A549 treated with CpdA at 1 μM for 4 hours (cell line): ENCODE measurements around the gene DEFB128. TPM values are rescaled to one million over a fixed set of nuclear protein-coding genes. Genes with fewer than 3 reads are reported as not detected.

Source experiments
- total RNA-seq: library from RNA; stranded (reverse); fragments of 200-300 nt; extraction: Qiagen RNA extraction; gene quantifications from 5 replicates; pipeline ENCODE4 v1.2.3, GENCODE V29; 2022; ENCODE audit warnings: low read depth

Gene DEFB128
- not detected in 5 replicates for total RNA-seq

DNA sequence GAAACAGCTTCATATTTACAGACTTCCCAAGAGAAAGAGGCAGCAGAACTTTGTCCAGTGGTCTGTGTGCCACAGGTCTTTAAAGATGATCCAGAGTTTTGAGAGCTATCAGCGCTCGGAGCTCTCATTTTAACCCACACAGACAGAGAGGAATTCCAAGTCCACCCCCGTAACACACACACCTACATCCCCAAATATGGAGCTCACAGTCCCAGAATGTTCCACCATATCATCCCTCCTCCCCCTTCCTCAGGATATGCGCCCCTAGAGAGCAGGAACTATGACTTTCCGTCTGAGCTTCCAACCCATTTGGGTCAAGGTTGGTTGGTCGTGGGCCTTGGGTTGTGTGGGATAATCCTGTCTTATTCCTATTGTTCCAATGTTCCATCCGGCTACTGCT is at the start of gene DEFB128:
Gene DEFB128, minus strand, starts transcription at position 101 of the 400 bp plus-strand sequence. Its CDS starts 88 bp downstream, at position 13.

DNA sequence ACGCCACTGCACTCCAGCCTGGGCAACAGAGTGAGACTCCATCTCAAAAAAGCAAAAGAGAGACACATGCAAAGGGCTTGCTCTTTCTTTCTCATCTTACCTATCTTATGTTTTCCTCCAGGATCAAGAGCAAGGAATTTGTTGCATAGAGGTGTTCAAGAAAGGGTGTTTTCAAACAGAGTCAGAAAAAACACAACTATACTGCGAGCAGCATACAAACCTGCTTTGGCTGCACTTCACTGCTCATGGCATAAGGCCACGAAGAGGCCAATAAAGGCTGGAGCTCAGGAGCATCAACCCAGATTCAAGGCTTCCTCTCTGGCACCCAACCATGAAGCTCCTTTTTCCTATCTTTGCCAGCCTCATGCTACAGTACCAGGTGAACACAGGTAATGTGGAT is 37.4 kb upstream of the DEFB128 start, which contains the start of gene DEFB129:
Gene DEFB129, plus strand, starts transcription at position 301 of the 400 bp plus-strand sequence. Its CDS starts 31 bp downstream, at position 332.

DNA sequence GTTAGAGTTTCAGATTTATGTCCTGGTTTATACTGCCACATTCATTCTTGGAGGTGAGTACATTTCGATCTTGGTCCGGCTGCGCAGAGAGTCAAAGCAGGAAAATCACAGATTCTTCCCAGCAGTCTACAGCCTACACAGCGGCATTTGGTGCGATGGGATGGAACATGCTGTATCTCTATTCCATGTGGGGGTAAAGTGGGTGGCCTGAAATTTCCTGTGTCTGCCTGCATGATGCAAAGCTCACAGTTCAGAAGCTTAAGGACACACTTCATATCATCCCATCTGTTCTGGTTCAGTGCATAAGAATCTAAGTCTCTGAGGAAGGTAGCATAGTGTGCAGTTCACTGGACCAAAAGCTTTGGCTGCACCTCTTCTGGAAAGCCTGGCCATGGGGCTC is 32.4 kb downstream of the DEFB128 start, which contains the start of gene DEFB127:
Gene DEFB127, plus strand, starts transcription at position 301 of the 400 bp plus-strand sequence. Its CDS starts 91 bp downstream, at position 392.

DNA sequence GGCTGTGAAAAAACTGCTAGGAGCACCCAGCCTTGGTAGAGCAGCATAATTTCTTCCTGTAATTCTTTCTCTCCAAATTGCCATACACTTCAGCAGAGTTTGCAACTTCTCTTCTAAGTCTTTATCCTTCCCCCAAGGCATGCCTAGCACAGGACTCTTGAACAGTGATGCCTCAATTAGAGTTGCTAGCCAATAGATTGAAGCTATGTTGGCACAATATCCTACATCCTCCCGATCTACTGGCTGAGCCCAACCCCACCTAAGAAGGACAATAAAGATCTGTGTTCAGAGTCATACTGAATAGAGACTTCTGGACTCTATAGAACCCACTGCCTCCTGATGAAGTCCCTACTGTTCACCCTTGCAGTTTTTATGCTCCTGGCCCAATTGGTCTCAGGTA is 47.2 kb downstream of the DEFB128 start, which contains the start of gene DEFB126:
Gene DEFB126, plus strand, starts transcription at position 301 of the 400 bp plus-strand sequence. Its CDS starts 39 bp downstream, at position 340.

Other genes with a start within 250 kb of the DEFB128 start
- not detected in 5 replicates for gene DEFB125, start 102.0 kb downstream of the DEFB128 start, total RNA-seq
- gene DEFB126, start 47.1 kb downstream of the DEFB128 start, total RNA-seq = not detected in 5 replicates
- not detected in 5 replicates for gene DEFB127, start 32.3 kb downstream of the DEFB128 start, total RNA-seq
- gene DEFB129, start 37.5 kb upstream of the DEFB128 start, total RNA-seq = not detected in 5 replicates
- gene DEFB132, start 68.0 kb upstream of the DEFB128 start, total RNA-seq = not detected in 5 replicates
- 10.5 to 11.8 TPM (median 10.9 TPM) in 5 replicates for gene C20orf96, start 101.0 kb upstream of the DEFB128 start, total RNA-seq
- gene ZCCHC3, start 107.9 kb upstream of the DEFB128 start, total RNA-seq = 18.6 to 22.8 TPM (median 20.8 TPM) in 5 replicates
- 17.3 to 28.9 TPM (median 27.9 TPM) in 5 replicates for gene SOX12, start 135.8 kb upstream of the DEFB128 start, total RNA-seq
- 56.4 to 63.1 TPM (median 60.3 TPM) in 5 replicates for gene NRSN2, start 157.4 kb upstream of the DEFB128 start, total RNA-seq
- gene TRIB3, start 191.0 kb upstream of the DEFB128 start, total RNA-seq = 40.2 to 53.1 TPM (median 51.9 TPM) in 5 replicates
- 105 to 149 TPM (median 141 TPM) in 5 replicates for gene RBCK1, start 218.6 kb upstream of the DEFB128 start, total RNA-seq